Cardiac muscle cell (in vitro differentiated cells and primary cell): ENCODE results near the gene CHID1. TPM values are rescaled to one million over a fixed set of nuclear protein-coding genes. Genes with fewer than 3 reads are reported as not detected.

Source experiments
- DNase-seq, 2 donors: peaks; one replicate each; pipeline versions ENCODE4 v3.0.0 to v3.0.0-alpha.2; 2010 to 2017; ENCODE audit warnings: low read depth in 1 of 2, low spot score in 1 of 2
- H3K27ac ChIP-seq: fragments of 200-600 bp; sonication (generic); 2 replicates; pipeline ENCODE4 v1.5.1; 2016
- H3K27me3 ChIP-seq: fragments of 200-600 bp; sonication (generic); 2 replicates; pipeline ENCODE4 v1.6.0; 2016; ENCODE audit warnings: control low read depth
- H3K36me3 ChIP-seq: fragments of 200-600 bp; sonication (generic); 2 replicates; pipeline ENCODE4 v1.5.1; 2016; ENCODE audit warnings: control low read depth
- H3K4me1 ChIP-seq: fragments of 200-600 bp; sonication (generic); 2 replicates; pipeline ENCODE4 v1.8.1; 2017; ENCODE audit warnings: low read depth, mild to moderate bottlenecking, mixed run types
- H3K4me3 ChIP-seq: fragments of 200-600 bp; sonication (generic); 2 replicates; pipeline ENCODE4 v1.5.1; 2016; ENCODE audit warnings: mild to moderate bottlenecking
- H3K9me3 ChIP-seq: fragments of 200-600 bp; sonication (generic); 2 replicates; pipeline ENCODE4 v1.5.1; 2017; ENCODE audit warnings: low read depth, mild to moderate bottlenecking, control low read depth
- CTCF ChIP-seq: IDR thresholded peaks from 2 replicates; pipeline ENCODE4 v1.5.1; 2012; ENCODE audit warnings: low read depth, mild to moderate bottlenecking, low read length
- polyA plus RNA-seq: library from polyadenylated mRNA; unstranded; fragments of >200 nt; fragmentation: Nextera tagmentation; extraction: Ambion mirVana; gene quantifications from 2 replicates; pipeline ENCODE4 v1.2.1, GENCODE V29; 2016
- total RNA-seq: library from RNA; depleted of rRNA; stranded (reverse); fragments of >200 nt; gene quantifications from 2 replicates; pipeline ENCODE4 v1.2.3, GENCODE V29; 2016

The CHID1 gene
- total and polyA plus RNA-seq, 2 experiments from 2014 or later = 67.7 to 145 TPM

GRCh38 chr11:955154-956063, 44.8 kb upstream of the CHID1 start:
- no peaks in the 10 kb centered on the region for H3K27me3 ChIP-seq
- no peaks in the 10 kb centered on the region for H3K9me3 ChIP-seq
- no peak for DNase-seq
- no peak overlapping the region for H3K4me3 ChIP-seq
- peak overlapping the region; percentile 54 for H3K27ac ChIP-seq
- H3K4me1 ChIP-seq = peaks cover 9% of the 10 kb centered on the region
- TF ChIP-seq CTCF = no peak
- peaks cover 9% of the 10 kb centered on the region for H3K36me3 ChIP-seq

DNA sequence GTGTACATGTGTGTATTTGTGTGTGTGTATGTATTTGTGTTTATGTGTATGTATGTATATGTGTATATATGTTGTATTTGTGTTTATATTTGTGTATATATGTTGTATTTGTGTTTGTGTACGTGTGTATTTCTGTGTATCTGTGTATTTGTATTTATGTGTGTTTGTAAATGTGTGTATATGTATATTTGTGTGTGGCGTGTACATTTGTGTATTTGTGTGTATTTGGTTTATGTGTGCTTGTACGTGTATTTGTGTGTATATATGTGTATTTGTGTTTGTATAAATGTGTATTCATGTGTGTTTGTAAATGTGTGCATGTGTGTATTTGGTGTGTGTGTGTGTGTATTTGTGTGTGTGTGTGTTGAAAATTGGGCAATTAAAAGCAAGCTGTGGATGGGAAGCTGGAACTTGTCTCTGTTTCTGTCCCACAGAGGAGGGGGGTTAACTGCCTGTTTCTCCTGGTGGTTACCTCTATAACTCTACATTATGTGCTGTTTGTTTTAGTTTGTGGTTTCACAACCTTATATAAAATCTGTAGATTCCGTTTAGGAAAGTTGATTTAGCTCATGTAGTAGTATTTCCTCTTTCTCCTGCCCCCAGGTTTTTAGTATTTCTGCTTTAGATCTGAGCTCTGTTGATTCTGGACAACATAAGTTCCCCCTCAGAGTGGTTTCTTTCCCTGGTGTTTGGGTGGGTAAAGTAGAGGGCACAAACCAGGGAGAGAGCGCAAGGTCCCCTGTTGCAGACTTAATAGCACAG, 44.0 kb upstream of the CHID1 start:
- Histone ChIP-seq H3K9me3 (no peaks in the 10 kb centered on the region), H3K4me1 (peaks cover 9% of the 10 kb centered on the region), H3K4me3 (no peak overlapping the region), H3K36me3 (peaks cover 4% of the 10 kb centered on the region), H3K27ac (no peak overlapping the region), H3K27me3 (no peaks in the 10 kb centered on the region)
- no peak for DNase-seq
- no peak for TF ChIP-seq CTCF

GRCh38 chr11:953512-953911, 42.9 kb upstream of the CHID1 start:
- Histone ChIP-seq H3K27me3 (no peaks in the 10 kb centered on the region), H3K36me3 (no peaks in the 10 kb centered on the region), H3K9me3 (no peaks in the 10 kb centered on the region), H3K27ac (no peak overlapping the region), H3K4me1 (peaks cover 9% of the 10 kb centered on the region), H3K4me3 (no peak overlapping the region)
- TF ChIP-seq CTCF = no peak
- DNase-seq = no peak

DNA sequence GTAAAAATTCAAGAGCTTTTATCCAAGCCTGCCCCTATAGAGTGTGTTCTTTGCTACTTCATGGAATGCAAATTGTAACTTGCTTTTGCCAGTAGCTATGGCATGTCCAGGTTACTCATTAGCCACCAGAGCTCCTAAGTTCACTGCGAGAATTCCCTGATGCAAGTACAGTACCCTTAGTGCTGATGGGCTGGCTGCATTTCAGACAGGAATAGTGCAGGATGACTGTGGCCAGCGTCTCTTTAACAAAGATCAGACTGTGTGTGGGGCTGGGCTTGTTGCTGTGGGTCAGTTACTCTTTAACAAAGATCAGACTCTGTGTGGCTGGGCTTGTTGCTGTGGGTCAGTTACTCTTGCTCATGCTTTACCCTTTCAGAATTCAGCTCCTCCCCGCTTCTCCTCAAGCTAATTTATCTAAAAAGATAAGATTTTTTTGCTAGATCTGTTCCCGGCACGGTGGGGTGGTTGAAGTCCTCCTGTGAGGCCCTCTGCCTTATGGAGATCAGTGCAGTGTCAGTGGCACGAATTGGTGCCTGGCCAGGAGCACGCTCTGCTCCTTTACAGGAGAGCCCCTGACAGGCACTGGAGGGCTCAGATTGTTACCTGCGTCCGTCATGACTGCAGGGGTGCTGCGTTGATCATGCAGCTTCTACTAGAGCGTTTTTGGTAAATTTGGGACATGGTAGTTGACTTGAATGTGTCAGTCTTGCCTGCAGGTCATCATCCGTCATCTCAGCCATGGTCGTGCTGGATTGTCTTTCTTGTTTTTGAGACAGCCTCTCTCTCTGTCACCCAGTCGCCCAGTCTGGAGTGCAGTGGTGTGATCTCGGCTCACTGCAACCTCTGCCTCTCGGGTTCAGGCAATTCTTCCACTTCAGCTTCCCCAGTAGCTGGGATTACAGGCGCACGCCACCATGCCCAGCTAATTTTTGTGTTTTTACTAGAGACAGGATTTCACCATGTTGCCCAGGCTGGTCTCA, 42.1 kb upstream of the CHID1 start:
- no peak overlapping the region for H3K4me3 ChIP-seq
- no peak for TF ChIP-seq CTCF
- peak; percentile 38 to 63 for DNase-seq
- H3K27ac ChIP-seq = peak overlapping the region; percentile 76
- no peaks in the 10 kb centered on the region for H3K9me3 ChIP-seq
- H3K36me3 ChIP-seq = no peaks in the 10 kb centered on the region
- H3K4me1 ChIP-seq = peaks cover 9% of the 10 kb centered on the region
- H3K27me3 ChIP-seq = no peaks in the 10 kb centered on the region

DNA sequence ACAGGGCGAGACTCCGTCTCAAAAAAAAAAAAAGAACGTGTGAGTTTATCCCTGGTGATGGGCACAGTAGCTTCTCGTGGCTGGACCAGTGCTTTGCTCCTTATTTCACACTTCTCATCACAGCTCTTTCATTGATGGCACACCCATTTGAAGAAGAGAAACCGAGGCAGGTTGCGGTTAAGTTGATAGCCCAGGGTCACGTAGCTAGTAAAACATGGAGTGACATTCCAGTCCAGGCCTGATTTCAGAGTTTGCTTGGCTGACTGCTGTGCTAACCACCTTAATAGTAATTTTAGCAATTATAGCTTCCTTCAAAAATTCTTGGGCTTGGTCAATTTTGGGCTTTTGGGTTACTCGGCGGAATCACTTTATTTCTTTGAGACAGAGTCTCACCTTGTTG, 40.9 kb upstream of the CHID1 start:
- TF ChIP-seq CTCF = no peak
- no peaks in the 10 kb centered on the region for H3K9me3 ChIP-seq
- H3K4me3 ChIP-seq = no peak overlapping the region
- no peaks in the 10 kb centered on the region for H3K27me3 ChIP-seq
- H3K27ac ChIP-seq = peak overlapping the region; percentile 76
- no peaks in the 10 kb centered on the region for H3K36me3 ChIP-seq
- H3K4me1 ChIP-seq = peaks cover 9% of the 10 kb centered on the region
- no peak for DNase-seq
